ENCODE results near the gene SRRM4.

DNA sequence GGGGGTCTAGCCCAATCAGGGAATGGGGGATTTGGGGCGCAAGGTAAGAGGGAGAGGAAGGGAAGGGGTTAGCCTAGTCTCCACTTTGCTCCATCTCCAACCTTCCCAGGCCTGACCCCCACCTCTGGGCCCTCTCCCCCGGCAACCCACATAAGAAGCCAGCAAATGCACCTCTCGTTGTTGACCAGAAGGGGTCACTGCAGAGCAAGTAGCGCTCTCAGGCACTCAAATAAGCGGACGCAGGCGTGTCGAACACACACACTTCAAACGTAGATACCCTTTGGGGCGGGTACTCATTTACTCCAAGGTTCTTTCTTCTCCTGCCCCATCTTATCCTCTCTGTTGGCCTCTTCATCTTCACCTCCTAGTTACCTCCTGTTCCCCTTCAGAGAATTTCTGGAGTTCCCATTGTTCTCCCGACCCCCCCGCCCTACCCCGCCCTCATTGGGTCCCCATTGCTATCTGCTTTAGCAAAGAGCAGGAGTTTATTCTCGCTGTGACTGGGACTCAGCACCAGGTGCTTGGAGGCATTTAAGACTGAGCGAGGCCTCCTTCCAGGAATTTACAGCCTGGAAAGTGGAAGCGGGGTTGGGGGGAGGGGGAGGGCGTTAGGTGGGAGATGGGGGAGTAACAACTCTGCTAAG lies 1.5 kb upstream of the SRRM4 start:
- TF ChIP-seq CTCF (IDR thresholded peaks at IDR 0.05) (peak; percentile 99), ZFX (IDR thresholded peaks at IDR 0.05; ENCODE audit: borderline replicate concordance) (no peak)
